NT2/D1 (cell line): Measurements from ENCODE around the gene PSMG4.

Source experiments
- YY1 ChIP-seq: IDR thresholded peaks from 2 replicates; pipeline ENCODE4 v1.6.1; 2011; ENCODE audit not compliant: insufficient read length, insufficient read depth
- ZNF274 ChIP-seq: IDR thresholded peaks from 2 replicates; pipeline ENCODE4 v1.6.1; 2011; ENCODE audit warnings: mild to moderate bottlenecking, low read depth, low read length

DNA sequence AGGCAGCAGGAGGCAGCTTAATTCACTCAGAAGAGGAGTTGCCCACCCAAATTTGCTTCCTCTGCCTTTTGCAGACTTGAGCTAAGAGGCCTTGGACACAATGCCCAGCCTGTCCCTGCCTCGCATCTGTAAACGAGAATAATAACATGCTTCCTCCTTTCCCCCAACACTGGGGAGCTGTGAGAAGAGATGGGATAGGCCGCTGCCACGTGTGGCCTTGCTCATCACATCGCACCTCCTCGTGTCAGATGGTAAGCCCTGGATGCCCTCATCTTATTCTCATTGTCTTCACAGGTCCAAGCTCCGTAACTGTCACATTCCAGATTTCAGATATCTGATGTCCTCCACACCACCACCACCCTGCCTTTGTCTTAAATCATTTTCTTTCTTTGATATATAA lies 18.2 kb upstream of the PSMG4 start:
- no peak for TF ChIP-seq ZNF274
- TF ChIP-seq YY1, result no peak
